ENCODE measurements around the gene PHF10. TPM values are rescaled to one million over a fixed set of nuclear protein-coding genes. Genes with fewer than 3 reads are reported as not detected.

Gene PHF10
- total and polyA plus RNA-seq, 2 of the 4 experiments (the other 2 are of a cell fraction), result 7.3 to 15.9 TPM

GRCh38 chr6:169691260-169691659 lies 33.0 kb downstream of the PHF10 start:
- peaks cover 4% of the 10 kb centered on the region for H3K4me1 ChIP-seq (ENCODE audit: control insufficient read depth, insufficient read depth, low read length)
- ChIA-PET CTCF (no interaction called here), POLR2A (ENCODE audit: unreplicated experiment) (no interaction called here)
- no peak overlapping the region for H3K4me3 ChIP-seq (ENCODE audit: insufficient read depth, low read depth, low read length)
- H4K91ac ChIP-seq (ENCODE audit: insufficient read depth, low read depth, low read length), result no peak overlapping the region
- no peak for TF ChIP-seq RCOR1 (IDR thresholded peaks at IDR 0.05; ENCODE audit: insufficient replicate concordance, low read length)
- TF ChIP-seq FOS (IDR thresholded peaks at IDR 0.05; ENCODE audit: low read depth, low read length), result no peak
- no peak for TF ChIP-seq MAFK (IDR thresholded peaks at IDR 0.05; ENCODE audit: low read depth, low read length)
- TF ChIP-seq ELK1 (IDR thresholded peaks at IDR 0.05; ENCODE audit: borderline replicate concordance, low read depth, low read length), result no peak
- no peak for TF ChIP-seq CTCF (conservative IDR thresholded peaks at IDR 0.05; ENCODE audit: low read depth, low read length)
- no peak for TF ChIP-seq RFX5 (IDR thresholded peaks at IDR 0.05; ENCODE audit: low read depth, low read length)
- no peak for TF ChIP-seq BHLHE40 (IDR thresholded peaks at IDR 0.05; ENCODE audit: low read depth, low read length)
- TF ChIP-seq CHD1 (IDR thresholded peaks at IDR 0.05; ENCODE audit: low read depth, low read length), result no peak
- TF ChIP-seq USF2 (IDR thresholded peaks at IDR 0.05; ENCODE audit: low read depth, low read length), result no peak
- no peak for TF ChIP-seq RAD21 (IDR thresholded peaks at IDR 0.05; ENCODE audit: low read length)
- no peak for TF ChIP-seq NFE2L2 (IDR thresholded peaks at IDR 0.05; ENCODE audit: low read depth, low read length)
- TF ChIP-seq CEBPB (IDR thresholded peaks at IDR 0.05; ENCODE audit: low read depth, low read length), result no peak
- TF ChIP-seq MXI1 (IDR thresholded peaks at IDR 0.05; ENCODE audit: borderline replicate concordance, low read depth, low read length), result no peak
- TF ChIP-seq SMC3 (IDR thresholded peaks at IDR 0.05; ENCODE audit: low read depth, low read length), result no peak
- TF ChIP-seq MAZ (IDR thresholded peaks at IDR 0.05; ENCODE audit: borderline replicate concordance, low read depth, low read length), result no peak
- no peak for TF ChIP-seq POLR2A (IDR thresholded peaks at IDR 0.05; ENCODE audit: low read depth, low read length)
- H4K5ac ChIP-seq (ENCODE audit: low read depth, low read length), result no peak overlapping the region
- no peak overlapping the region for H3K4me2 ChIP-seq (ENCODE audit: low read depth, low read length)
- H3K27me3 ChIP-seq (ENCODE audit: control insufficient read depth, insufficient read depth, low read length), result no peaks in the 10 kb centered on the region
- no peak overlapping the region for H3K27ac ChIP-seq (ENCODE audit: insufficient read depth, low read length)
- ATAC-seq (ENCODE audit: low read depth) (no peak), DNase-seq (no peak)
- H3K9me1 ChIP-seq (ENCODE audit: insufficient read depth, low read length), result peaks cover 7% of the 10 kb centered on the region
- no peak overlapping the region for H3K14ac ChIP-seq (replicated peaks; ENCODE audit: low read depth, low read length)
- intact Hi-C loops (cut with micrococcal nuclease), result no loop called here
- BruUV-seq (replicated peaks), result no TSS peak
- no peak overlapping the region for H2AK9ac ChIP-seq (replicated peaks; ENCODE audit: low read depth, low read length, poor library complexity)
- H2BK15ac ChIP-seq (ENCODE audit: low read depth, low read length), result no peak overlapping the region
- peaks cover 17 to 36% of the 10 kb centered on the region in 2 experiments for H3K79me1 ChIP-seq (ENCODE audit: low read depth in 1 of 2, low read length in 2 of 2)
- whole genome bisulfite sequencing, 2 experiments (ENCODE audit: extremely low coverage in 2 of 2, insufficient read length in 1 of 2), result no CpG with 5 or more reads among the region's 2 CpGs
- H3K18ac ChIP-seq (ENCODE audit: low read depth, low read length), result no peak overlapping the region
- no peak overlapping the region for H3K23ac ChIP-seq (ENCODE audit: low read depth, low read length)
- no peak overlapping the region for H3K9ac ChIP-seq (ENCODE audit: low read depth, low read length)
- H3K4ac ChIP-seq (ENCODE audit: low read depth, low read length), result no peak overlapping the region
- H2BK20ac ChIP-seq (ENCODE audit: low read depth, low read length), result no peak overlapping the region
- H2BK120ac ChIP-seq (ENCODE audit: low read depth, low read length), result no peak overlapping the region
- H3K9me3 ChIP-seq (ENCODE audit: control insufficient read depth, insufficient read depth, low read length), result peaks cover 4% of the 10 kb centered on the region; the same call in 1 of the 2 replicates
- no peak overlapping the region for H2BK5ac ChIP-seq (ENCODE audit: low read depth, low read length, poor library complexity, severe bottlenecking)
- in situ Hi-C loops (cut with MboI; ENCODE audit: low sequenced_read_pairs), result no loop called here
- dilution Hi-C loops (cut with HindIII; ENCODE audit: low sequenced_read_pairs, unreplicated experiment), result no loop called here
- peaks cover 6% of the 10 kb centered on the region for H3K36me3 ChIP-seq (ENCODE audit: control insufficient read depth, insufficient read depth, low read length)
- no peak overlapping the region for H2AFZ ChIP-seq (replicated peaks; ENCODE audit: low read length, poor library complexity)
- H2AK5ac ChIP-seq (ENCODE audit: low read depth, low read length), result no peak overlapping the region
- peaks cover 3% of the 10 kb centered on the region; the same call in 1 of the 2 replicates for H4K20me1 ChIP-seq (ENCODE audit: insufficient read depth, low read length)
- H3K56ac ChIP-seq (ENCODE audit: extremely low read depth, insufficient read depth, low read length), result no peak overlapping the region
- H4K8ac ChIP-seq (ENCODE audit: low read depth in 2 of 2, low read length in 2 of 2), result no peak overlapping the region

Data from IMR-90 (cell line).